ENCODE data around the gene PAXIP1.
"Not testable (repeated sequence)": the region's sequence is repeated elsewhere in the genome, so short reads cannot be mapped to it uniquely, and the experiment has no call there.

PAXIP1 gene

GRCh38 chr7:154942691-154943090 is 60.2 kb downstream of the PAXIP1 start:
- DNase-seq: no peak

GRCh38 chr7:154937837-154938236 is 65.1 kb downstream of the PAXIP1 start:
- DNase-seq: no peak

- not testable (repeated sequence) for DNase-seq
Measured at GRCh38 chr7:154934353-154934952, 68.5 kb downstream of the PAXIP1 start.

GRCh38 chr7:154931906-154932305 is 71.0 kb downstream of the PAXIP1 start:
- no peak for DNase-seq

GRCh38 chr7:154929006-154929726 is 73.8 kb downstream of the PAXIP1 start:
- DNase-seq: no peak

- no peak for DNase-seq
Measured at GRCh38 chr7:154928136-154929005, 74.6 kb downstream of the PAXIP1 start.

GRCh38 chr7:154927624-154928125 is 75.2 kb downstream of the PAXIP1 start:
- DNase-seq: peak; percentile 43 to 66

GRCh38 chr7:154922472-154922871 is 80.5 kb downstream of the PAXIP1 start:
- DNase-seq: not testable (repeated sequence)

- DNase-seq: no peak
Measured at GRCh38 chr7:154919344-154920225, 83.3 kb downstream of the PAXIP1 start.

GRCh38 chr7:154918741-154919140 is 84.2 kb downstream of the PAXIP1 start:
- DNase-seq: no peak

GRCh38 chr7:154918266-154918665 is 84.7 kb downstream of the PAXIP1 start:
- DNase-seq: no peak

- no peak for DNase-seq
Measured at GRCh38 chr7:154917808-154918160, 85.1 kb downstream of the PAXIP1 start.

GRCh38 chr7:154916856-154917807 is 85.8 kb downstream of the PAXIP1 start:
- DNase-seq: no peak

- DNase-seq: no peak
Measured at GRCh38 chr7:154916381-154916780, 86.5 kb downstream of the PAXIP1 start.

GRCh38 chr7:154915600-154915999 is 87.3 kb downstream of the PAXIP1 start:
- DNase-seq: no peak

GRCh38 chr7:154914996-154915380 is 87.9 kb downstream of the PAXIP1 start:
- no peak for DNase-seq

GRCh38 chr7:154914308-154914995 is 88.5 kb downstream of the PAXIP1 start:
- DNase-seq: no peak

- peak; percentile 60 to 78 for DNase-seq
Measured at GRCh38 chr7:154913638-154914307, 89.2 kb downstream of the PAXIP1 start.

- DNase-seq: no peak
Measured at GRCh38 chr7:154912871-154913637, 89.9 kb downstream of the PAXIP1 start.
